SW 1271 (cell line): ENCODE measurements around the gene DDN.

Experiments used
- DNase-seq, 2 experiments: peaks; one replicate each; lab custom pipeline; 2025; lab: John Stamatoyannopoulos, UW

Gene DDN

DNA sequence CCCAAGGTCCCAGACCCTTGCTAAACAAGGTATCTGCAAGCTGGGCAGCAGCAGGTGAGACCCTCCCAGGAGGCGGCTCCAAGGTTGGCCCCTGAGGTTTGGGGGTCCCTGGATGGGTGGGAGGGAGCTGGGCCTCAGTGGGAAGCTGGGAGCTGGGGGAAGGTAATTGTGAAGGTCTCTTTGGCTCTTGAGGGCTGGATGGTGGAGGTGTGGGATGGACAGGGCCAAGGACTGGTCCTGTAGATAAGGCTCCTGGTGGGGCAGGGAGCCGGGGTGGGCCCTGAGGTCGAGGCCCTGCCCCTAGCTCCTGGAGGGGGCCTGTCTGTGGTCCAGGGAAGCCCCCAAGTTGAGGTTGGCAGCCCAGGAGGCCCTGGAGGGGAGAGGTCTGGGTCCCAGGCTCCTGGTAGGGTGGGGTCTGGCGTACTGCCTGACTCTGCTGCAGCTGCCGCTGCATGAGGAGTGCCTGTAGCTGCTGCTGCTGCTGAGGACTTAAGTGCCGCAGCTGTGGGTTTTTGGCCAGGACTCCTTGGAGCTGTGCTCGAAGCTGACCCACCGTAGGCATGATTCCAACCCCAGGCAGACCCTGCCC lies 32.5 kb upstream of the DDN start:
- no peak for DNase-seq

DNA sequence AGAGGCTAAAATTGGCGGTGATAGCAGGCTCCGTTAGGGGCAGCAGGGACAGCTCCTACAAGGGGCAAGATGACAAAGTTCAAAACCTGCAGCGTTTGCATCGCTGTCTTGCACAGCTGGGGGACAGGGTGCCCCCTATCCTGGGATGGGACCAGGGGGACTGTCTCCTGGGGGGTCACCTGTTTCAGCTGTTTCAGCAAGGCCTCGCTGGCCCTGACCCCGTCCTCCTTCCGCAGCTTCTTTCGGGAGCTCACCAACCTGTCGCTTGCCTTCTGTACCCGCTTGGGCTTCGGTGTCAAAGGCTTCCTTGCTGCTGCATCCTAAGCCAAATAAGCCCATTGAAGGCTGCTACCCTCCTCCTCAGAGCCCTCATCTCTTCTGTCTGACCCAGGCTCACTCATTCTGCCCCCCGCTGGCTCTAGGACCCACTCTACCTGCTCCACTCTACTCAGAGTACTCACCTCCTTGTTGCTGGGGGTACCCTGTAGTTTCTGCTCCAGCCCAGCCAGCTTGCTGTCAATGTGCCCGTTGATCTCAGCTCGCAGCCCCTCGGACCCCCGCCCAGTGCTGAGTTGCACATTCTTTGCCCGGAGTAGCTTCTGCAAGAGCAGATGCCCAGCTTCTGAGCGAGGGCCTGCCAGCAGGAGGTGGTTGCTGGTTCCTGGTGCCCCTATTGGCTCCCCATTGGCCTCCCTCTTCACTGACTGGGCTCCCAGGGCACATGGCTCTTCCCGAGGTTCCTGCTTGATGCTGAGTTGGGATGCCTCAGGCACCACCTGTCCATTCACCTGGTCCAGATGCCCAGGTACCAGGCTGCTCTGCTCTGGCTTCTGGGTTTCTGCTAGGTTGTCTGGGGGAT lies 31.8 kb upstream of the DDN start:
- no peak for DNase-seq

GRCh38 chr12:49030119-49030518 lies 30.9 kb upstream of the DDN start:
- no peak for DNase-seq

- DNase-seq = no peak
Measured at GRCh38 chr12:49028666-49029275, 29.6 kb upstream of the DDN start.

DNA sequence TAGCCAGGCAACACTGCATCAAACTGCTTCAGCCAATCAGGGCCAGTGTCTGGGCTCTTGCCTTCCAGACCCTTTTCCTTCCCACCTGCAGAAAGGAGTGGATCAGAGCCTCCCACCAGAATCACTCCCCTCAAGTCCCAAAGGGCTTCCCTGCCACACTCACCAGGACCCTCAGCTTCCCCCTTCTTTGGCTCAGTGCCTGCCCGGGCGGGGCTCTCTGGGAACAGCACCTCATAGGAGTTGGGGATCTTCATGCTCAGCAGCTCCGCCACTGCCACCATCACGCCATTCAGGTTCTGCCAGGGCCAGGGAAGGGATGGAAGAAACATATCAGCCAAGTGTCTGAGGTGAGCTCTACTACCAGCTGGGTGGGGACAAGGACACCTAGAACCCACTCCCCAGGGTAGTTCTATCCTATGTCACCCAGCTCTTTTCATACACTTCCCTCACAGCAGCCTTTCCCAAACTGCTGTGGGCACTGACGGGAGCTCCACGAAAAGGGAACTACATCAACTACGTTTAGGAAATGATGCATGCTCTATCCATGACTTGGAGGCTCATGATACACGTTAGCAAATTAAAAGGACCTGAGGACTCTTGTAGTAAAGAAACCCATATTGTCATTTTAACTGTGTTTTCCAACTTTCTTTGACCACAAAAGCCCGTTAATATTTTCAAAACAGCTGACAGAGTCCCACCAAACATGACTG lies 28.8 kb upstream of the DDN start:
- no peak for DNase-seq

GRCh38 chr12:49026678-49027480 lies 27.7 kb upstream of the DDN start:
- no peak for DNase-seq

GRCh38 chr12:49026101-49026500 lies 26.9 kb upstream of the DDN start:
- DNase-seq = no peak

- no peak for DNase-seq
Measured at GRCh38 chr12:49025463-49025862, 26.3 kb upstream of the DDN start.

GRCh38 chr12:49024543-49024942 lies 25.4 kb upstream of the DDN start:
- no peak for DNase-seq

DNA sequence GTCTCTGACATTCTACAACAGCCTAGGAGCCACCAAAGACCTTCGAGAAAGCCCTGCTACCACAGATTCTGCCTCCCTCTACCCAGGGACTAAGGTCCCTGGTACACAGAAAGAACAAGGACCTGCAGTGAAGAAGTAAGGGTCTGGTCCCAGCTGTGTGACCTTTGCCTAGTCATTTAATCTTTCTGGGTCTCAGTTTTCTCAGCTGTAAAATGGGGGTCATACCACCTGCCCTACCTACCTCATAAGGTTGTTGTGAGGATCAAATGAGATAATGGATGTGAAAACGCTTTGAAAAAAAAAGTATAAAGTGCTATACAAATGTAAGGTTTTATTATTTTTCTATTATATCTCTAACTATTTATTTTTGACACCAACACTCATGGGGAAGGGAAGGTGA lies 24.6 kb upstream of the DDN start:
- DNase-seq = no peak

DNA sequence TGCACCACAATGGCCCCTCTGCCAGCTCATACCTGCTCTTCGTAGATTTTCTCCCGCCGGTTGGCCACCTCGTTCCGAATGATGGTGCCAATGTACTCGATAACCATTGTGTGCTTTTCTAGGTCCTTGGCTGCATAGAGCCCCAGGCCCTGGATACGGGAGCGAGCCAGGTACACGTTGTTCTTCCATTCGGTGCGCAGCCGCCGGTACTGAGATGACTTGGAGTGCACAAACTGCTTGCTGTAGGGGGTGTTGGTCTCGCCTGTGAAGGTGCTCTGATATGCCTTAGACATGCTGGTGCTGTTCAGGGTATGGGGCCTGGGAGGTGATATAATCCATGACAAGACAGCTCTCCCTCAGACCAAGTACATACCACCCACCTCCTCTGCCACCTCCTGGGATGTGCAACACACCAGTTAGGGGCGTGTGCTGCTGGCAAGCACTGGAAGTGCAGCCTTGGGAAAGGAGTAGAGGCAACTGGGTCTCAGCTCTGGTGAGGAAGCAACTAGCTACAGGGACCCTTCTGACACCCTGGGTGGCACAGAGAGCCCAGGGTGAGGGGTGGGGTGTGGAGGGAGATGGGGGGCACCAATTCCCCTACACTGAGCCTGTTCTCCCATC lies 23.5 kb upstream of the DDN start:
- no peak for DNase-seq

DNA sequence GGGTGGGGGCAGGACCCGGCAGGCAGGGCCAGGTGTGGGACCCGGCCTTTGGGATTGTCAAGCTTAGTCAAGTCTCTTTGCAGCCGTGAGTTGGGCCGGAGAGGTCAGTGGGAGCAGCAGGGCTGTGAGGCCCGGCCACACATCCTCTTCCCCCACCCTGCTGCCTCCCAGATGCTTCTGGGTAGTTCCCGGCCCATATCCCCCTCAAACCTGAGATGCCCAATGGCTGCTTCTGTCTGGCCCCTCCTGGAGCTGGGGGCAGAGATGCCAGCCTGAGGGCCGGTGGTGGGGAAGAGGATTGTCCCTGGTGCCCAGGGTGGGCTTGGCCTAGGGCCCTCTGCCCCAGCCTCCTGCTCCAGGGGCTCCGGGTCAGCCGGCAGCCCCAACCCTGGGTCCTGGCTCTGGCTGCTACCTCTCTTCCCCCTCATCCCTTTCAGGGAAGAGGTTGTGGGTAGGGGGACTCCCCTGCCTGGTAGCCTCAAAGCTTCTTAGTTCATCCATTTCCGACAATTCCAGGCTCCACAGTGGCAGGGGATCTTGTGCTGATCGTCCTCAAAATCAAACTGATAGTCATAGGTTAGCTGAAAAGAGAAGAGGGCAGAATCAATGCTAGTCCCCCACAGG lies 22.2 kb upstream of the DDN start:
- DNase-seq = no peak

DNA sequence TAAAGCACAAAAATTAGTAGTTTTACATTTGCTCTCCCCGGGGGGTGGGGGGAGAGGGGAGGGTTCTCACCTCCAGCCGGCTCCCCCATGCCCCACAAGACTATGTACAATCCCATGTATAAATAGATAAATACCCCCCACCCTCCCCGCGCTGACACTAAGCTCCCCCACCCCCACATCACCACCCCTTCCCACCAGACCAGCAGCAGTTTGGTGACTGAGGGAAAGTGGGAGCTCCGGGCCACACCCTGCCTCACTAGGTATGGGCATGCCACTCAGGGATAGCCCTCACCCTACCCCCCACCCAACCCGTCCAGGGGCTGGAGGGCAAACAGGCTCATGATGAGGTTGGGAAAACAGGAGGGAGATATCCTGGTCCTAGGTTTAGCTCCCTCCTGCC lies 21.3 kb upstream of the DDN start:
- no peak for DNase-seq

- DNase-seq = peak; percentile 29 to 32
Measured at GRCh38 chr12:49019443-49020324, 20.5 kb upstream of the DDN start.

GRCh38 chr12:49019120-49019430 lies 19.9 kb upstream of the DDN start:
- no peak for DNase-seq

- DNase-seq = peak; percentile 92 to 94
Measured at GRCh38 chr12:49018261-49019119, 19.3 kb upstream of the DDN start, which contains the start of gene PRKAG1. Gene PRKAG1 (minus strand): TSS chr12:49018776. CDS start chr12:49018740, 36 bp downstream.

- DNase-seq = no peak
Measured at GRCh38 chr12:49017891-49018260, 18.7 kb upstream of the DDN start.

GRCh38 chr12:49015196-49015595 lies 16.0 kb upstream of the DDN start:
- no peak for DNase-seq

GRCh38 chr12:49014547-49014946 lies 15.4 kb upstream of the DDN start:
- no peak for DNase-seq
